Nucleus accumbens (tissue), 56 donors: ENCODE results near the gene CBLC.
"Not testable (repeated sequence)": the region's sequence is repeated elsewhere in the genome, so short reads cannot be mapped to it uniquely, and the experiment has no call there.

ENCODE experiments used
- DNase-seq, 56 donors: peaks; one replicate each; lab custom pipeline; 2025; lab: John Stamatoyannopoulos, UW

CBLC gene

DNA sequence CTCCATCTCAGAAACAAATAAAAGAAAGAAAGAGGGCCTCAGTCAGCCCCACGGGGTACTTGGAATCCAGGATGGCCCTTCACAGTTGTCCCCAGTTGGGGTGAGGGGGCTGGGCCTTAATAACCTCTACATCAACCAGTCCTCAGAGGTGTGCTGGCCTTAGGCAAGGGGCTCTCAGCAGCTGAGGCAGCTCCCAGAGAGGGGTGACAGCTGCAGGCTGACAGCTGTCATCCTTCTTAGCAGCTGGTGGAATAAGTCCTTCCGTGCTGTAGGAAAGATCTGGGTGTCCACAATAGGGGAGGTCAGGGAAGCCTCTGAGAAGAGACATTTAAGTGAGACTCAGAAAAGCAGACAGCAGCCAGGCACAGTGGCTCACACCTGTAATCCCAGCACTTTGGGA, 38.6 kb downstream of the CBLC start:
- DNase-seq, result no peak

DNA sequence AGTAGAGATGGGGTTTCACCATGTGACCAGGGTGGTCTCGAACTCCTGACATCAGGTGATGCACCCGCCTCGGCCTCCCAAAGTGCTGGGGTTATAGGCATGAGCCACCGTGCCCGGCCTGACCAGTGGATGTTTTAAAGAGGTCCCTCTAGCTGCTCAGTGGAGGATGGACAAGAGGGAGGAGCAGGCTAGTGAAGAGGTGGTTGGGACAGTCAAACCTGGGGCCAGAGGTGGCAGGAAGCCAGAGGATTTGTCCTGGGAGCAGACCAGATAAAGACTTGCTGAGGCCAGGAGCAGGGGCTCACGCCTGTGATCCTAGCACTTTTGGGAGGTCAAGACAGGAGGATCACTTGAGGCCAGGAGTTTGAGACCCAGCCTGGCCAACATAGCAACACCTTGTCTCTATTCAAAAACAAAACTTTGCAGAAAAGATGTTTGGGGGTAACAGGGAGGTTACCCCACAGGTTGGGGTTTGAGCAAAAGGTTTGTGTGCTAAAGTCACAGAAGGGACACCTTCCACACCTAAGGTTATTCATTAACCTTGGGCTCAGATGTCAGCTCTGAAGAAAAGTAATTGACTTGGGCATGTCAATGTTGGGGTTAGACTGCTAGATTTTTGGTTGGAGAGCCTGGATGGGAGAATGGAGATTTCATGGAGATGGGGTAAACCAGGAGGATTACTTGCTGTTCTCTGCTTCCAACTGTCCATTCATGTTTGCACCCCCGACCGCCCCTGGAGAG, 40.2 kb downstream of the CBLC start:
- DNase-seq, result no peak

DNA sequence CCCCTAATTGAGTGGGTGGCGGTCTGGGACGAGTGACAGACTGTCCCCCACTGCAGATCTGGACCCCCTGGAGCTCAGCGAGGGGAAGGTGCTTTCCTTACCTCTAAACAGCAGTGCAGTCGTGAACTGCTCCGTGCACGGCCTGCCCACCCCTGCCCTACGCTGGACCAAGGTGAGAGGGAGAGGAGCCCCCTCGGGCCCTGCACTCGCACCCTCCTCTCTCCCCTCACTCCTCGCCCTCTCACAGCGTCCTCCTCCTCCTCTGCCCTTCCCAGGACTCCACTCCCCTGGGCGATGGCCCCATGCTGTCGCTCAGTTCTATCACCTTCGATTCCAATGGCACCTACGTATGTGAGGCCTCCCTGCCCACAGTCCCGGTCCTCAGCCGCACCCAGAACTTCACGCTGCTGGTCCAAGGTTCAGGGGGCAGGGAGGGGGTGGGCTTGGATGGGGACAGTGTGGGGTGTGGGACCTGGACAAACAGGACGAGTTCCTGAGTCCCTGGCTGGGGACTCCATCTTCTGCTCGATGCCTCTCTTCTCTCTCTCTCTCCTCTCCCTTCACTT, 40.9 kb downstream of the CBLC start:
- DNase-seq, result no peak

- no peak for DNase-seq
Observed at GRCh38 chr19:44819246-44819832, 41.6 kb downstream of the CBLC start.

DNA sequence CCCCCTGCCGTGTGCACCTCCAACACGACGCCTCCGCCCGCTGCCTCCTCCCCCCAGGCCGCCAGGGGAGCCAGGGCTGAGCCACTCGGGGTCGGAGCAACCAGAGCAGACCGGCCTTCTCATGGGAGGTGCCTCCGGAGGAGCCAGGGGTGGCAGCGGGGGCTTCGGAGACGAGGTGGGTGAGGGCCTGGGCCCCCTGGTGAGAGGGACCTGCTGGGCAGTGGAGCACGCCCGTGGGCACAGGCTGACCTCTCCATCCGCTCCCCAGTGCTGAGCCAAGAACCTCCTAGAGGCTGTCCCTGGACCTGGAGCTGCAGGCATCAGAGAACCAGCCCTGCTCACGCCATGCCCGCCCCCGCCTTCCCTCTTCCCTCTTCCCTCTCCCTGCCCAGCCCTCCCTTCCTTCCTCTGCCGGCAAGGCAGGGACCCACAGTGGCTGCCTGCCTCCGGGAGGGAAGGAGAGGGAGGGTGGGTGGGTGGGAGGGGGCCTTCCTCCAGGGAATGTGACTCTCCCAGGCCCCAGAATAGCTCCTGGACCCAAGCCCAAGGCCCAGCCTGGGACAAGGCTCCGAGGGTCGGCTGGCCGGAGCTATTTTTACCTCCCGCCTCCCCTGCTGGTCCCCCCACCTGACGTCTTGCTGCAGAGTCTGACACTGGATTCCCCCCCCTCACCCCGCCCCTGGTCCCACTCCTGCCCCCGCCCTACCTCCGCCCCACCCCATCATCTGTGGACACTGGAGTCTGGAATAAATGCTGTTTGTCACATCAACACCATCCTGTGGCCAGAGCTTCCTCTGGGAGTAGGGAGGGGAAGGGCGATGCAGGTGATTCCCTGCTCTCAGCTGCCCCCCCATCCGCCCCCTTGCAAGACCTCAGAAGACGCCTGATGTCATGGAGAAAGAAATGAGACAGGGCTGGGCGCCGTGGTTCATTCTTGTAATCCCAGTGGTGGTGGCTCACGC, 43.2 kb downstream of the CBLC start:
- DNase-seq, result no peak

DNA sequence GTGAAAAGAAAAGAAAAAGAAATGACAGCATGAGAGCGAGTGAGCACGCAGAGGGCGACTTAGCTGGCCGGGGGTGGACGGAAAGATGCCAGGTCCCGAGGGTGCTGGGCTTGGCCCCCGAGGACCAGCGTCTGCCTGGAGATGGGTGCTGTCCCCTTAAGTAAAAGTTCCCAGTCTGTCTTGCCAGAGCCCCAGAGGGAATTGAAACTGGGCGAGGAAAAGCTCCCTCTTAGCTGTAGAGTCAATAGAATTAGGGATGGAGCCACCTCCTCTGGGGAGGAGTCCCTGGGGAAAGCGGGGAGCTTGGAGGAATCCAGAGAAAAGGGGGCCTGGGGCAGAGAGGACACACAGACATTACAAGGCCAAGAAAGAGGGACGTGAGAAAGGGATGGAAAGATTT, 44.5 kb downstream of the CBLC start:
- DNase-seq, result no peak

DNA sequence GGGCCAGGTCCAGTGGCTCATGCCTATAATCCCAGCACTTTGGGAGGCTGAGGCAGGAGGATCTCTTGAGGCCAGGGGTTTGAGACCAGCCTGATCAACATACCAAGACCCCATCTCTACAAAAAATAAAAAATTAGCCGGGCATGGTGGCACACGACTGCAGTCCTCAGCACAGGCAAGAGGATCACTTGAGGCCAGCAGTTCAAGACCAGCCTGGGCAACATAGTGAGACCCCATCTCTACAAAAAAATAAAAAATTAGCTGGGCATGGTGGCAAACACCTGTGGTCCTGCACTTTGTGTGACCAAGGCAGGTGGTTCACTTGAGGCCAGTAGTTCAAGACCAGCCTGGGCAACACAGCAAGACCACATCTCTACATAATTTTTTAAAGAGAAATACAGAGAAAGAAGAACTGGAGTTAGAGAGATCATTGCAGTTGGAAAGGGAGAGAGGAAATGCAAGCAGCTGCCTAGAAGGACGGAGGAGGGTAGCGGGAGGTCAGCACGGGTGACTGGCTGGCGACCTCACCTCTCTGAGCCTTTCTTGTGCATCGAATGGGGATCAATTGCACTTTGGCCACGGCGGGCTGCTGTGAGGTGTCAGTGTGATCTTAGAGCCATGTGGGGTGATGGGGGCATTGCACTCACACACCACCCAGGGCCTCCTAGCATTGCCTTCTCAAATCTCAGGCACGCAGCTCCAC, 45.1 kb downstream of the CBLC start:
- no peak for DNase-seq

- DNase-seq, result no peak
Observed at GRCh38 chr19:44823373-44823698, 45.6 kb downstream of the CBLC start.

DNA sequence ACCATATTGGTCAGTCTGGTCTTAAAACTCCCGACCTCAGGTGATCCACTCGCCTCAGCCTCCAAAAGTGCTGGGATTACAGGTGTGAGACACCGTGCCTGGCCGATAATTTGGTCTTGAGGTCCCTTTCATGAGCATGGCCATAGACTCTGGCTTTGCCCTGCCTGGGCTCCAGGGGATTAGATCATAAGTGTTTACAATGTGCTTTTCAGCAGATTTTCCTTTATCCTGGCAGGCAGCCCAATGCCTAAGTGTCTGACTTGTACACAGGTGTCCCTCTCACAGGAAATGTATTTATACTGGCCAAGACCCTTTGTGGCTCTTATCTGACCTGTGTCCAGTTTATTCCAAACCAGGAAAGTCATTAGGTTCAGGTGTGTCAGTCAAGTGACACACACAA, 47.1 kb downstream of the CBLC start:
- DNase-seq, result no peak

GRCh38 chr19:44832875-44833274, 55.2 kb downstream of the CBLC start:
- DNase-seq, result not testable (repeated sequence)

GRCh38 chr19:44834399-44834798, 56.7 kb downstream of the CBLC start:
- not testable (repeated sequence) for DNase-seq

DNA sequence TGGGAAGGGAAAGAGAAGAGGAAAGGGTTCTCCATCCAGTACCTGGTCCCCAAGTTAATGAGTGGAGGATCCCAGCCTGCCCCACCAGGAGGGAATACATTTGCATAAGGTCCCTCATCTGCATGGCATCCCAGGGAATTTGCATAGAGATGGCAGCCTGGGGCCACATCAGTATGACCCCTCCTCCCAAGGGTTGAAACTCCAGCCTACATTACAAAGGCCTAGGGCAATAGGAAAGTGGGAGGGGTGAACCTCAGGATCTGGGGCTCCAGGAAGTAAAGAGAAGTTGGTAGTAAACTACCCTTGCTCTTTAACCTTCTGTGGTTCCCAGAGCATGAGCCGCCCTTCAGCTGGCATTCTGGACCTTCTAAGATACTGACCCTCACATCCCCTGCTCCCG, 61.6 kb downstream of the CBLC start:
- no peak for DNase-seq

GRCh38 chr19:44840811-44841210, 63.1 kb downstream of the CBLC start:
- DNase-seq, result no peak

GRCh38 chr19:44841231-44841630, 63.5 kb downstream of the CBLC start:
- no peak for DNase-seq

DNA sequence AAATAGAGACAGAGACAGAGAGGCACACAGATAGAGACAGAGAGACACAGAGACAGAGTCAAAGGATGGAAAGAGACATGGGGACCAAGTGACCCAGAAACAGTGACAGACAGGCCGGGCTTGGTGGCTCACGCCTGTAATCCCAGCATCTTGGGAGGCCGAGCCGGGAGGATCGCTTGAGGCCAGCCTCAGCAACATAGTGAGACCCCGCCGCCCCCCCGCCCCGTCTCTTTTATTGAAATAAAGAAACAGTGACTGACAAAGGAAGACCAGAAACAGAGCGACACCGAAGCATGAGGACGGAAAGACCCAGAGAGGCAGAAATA, 67.6 kb downstream of the CBLC start:
- no peak for DNase-seq

DNA sequence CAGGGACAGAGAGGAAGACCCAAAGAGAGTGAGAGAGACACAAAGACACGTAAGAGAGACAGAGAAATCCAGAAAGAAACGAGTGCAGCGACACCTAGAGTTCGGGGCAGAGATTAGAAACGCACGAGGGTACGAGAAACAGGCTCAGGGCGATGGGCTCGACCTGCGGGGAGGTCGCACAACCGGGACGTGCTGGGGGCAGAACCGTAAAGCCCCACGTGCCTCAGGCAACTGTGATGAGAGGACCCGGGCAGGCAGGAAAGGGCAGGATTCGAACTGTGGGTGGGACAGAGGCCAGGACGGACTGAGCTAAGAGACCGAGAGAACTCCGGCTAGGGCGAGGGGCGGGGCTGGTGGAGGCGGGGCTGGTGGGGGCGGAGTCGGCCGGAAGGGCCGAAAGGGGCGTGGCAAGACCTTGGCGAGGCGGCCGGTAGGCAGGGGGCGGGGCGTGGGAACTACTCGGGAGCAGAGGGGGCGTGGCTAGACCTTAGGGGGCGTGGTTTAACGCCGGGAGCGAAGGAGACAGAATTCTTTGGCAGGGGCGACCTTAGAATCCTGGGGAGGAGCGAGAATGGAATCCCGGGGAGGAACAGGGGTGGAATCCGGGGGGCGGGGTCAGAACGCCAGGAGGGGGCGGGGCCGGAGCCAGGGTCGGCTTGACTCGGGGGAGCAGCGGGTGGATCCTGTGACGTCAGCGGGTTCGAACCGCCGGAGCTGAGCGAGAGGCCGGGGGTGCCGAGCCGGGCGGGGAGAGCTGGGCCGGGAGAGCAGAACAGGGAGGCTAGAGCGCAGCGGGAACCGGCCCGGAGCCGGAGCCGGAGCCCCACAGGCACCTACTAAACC, 68.1 kb downstream of the CBLC start, which contains the start of gene NECTIN2:
Gene NECTIN2, plus strand, starts transcription at position 686 of the 843 bp plus-strand sequence. CDS start 229 bp downstream, outside the sequence.
- DNase-seq, result peak in 55 of 56 donors; percentile 32 to 94 (median 77)

- no peak for DNase-seq
Observed at GRCh38 chr19:44846455-44847143, 68.9 kb downstream of the CBLC start.

DNA sequence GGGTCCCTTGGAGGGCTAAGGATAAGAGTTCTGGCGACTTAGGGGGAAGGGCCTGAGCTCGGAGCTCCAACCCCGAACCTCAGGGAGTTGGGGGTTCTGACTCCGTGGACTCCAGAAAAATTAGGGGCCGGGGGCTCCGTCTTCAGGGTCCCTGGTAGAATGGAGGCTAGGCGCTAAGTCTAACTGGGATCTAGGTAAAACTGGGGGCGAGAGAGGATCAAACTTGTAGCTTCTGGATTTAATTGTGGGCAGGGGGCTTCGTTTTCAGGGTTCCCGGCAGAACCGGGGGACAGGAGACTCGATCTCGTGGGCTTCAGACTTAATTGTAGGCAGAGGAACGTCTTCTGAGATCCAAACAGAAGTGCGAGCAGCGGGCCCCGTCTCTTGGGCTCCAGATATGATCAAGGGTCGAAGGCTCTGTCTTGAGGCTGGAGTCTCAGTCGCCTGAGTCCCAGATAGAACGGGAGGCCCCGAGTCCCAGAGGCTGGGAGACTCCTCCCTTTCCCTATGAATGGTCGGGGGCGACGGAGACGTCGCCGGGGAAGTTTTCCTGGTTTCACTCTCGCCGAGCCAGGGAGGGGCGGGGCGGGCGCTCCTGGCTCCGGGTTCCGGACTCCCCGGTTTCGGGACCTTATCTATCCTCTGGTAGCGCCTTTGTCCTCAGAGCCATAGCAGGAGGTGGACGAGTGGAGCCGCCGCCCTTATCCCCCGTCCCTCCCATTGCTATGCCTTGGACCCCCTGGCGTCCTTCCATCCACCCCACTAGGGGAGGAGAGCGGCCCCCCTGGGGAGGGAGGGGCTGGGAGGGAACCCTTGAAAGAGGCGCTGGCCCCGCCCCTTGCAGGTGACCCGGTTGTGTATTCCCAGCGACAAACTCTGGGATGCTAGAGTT, 69.7 kb downstream of the CBLC start:
- DNase-seq, result peak in 8 of 56 donors; percentile 8 to 37 (median 26)
